ENCODE results near the gene TAF1C. TPM values are rescaled to one million over a fixed set of nuclear protein-coding genes. Genes with fewer than 3 reads are reported as not detected.

TAF1C gene
- total RNA-seq, 3 donors from 2014 or later (not counting 1 experiment from before 2014, with no cell fraction given) = 89.0 to 97.7 (median 91.9) TPM

DNA sequence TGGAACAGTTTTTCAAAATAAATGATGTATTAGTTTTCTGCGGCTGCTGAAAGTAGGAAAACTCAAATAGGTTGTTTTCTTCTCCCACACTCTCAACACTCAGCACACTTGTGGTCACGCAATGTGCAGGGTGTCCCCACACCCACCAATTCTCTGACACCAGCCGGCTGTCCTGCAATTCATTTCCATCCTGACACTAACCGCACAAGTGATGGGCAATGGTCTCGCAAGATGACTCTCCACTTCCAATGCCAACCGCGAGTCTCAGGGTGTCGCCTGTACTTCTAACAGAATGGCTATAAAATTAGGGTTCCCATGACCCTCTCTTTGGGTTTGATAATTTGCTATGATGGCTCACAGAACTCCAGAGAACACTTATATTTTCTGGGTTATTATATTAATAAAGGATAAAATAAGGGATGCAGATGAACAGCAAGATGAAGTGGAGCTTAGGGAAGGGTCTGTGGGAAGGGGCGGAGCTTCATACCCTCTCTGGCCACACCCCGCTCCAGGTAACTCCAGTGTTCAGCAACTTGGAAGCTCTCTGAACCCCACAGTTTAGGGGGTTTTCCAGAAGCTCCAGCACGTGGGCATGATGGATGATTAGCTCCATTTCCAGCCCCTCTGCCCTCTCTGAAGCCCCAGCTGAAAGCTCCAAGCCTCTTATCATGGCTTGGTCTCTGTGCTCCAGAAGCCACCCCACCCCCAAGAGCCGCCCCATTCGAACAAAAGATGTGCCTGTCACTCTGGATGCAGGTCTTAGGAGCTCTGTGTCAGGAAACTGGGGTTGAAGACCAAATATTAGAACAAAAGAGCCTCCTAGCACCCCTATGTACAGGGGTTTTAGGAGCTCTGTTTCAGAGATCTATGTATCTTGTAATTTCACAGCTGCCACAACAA is 19.8 kb downstream of the TAF1C start:
- H3K36me3 ChIP-seq (ENCODE audit: control insufficient read depth, insufficient read depth, low read length) = no peaks in the 10 kb centered on the region
- no peaks in the 10 kb centered on the region for H3K4me1 ChIP-seq (ENCODE audit: control insufficient read depth, insufficient read depth, low read length)
- no peak for DNase-seq
- Mint-ChIP-seq H3K36me3 (no peaks in the 10 kb centered on the region), H3K27me3 (ENCODE audit: low read depth in 2 of 2) (peaks cover 18 to 26% of the 10 kb centered on the region in 2 donors), H3K4me1 (no peaks in the 10 kb centered on the region), H3K4me3 (no peak overlapping the region), H3K9me3 (no peaks in the 10 kb centered on the region), H3K27ac (no peak overlapping the region)
- TF ChIP-seq, protein P1, sequence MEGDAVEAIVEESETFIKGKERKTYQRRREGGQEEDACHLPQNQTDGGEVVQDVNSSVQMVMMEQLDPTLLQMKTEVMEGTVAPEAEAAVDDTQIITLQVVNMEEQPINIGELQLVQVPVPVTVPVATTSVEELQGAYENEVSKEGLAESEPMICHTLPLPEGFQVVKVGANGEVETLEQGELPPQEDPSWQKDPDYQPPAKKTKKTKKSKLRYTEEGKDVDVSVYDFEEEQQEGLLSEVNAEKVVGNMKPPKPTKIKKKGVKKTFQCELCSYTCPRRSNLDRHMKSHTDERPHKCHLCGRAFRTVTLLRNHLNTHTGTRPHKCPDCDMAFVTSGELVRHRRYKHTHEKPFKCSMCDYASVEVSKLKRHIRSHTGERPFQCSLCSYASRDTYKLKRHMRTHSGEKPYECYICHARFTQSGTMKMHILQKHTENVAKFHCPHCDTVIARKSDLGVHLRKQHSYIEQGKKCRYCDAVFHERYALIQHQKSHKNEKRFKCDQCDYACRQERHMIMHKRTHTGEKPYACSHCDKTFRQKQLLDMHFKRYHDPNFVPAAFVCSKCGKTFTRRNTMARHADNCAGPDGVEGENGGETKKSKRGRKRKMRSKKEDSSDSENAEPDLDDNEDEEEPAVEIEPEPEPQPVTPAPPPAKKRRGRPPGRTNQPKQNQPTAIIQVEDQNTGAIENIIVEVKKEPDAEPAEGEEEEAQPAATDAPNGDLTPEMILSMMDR (IDR thresholded peaks at IDR 0.05) = no peak
- intact Hi-C loops (cut with micrococcal nuclease) = no loop called here
- H3K4me3 ChIP-seq (ENCODE audit: low read length) = no peak overlapping the region
- H3K27me3 ChIP-seq (ENCODE audit: control insufficient read depth, insufficient read depth, low read length) = no peaks in the 10 kb centered on the region
- H3K9me3 ChIP-seq (ENCODE audit: control insufficient read depth, insufficient read depth, low read length) = no peaks in the 10 kb centered on the region
- WGBS (ENCODE audit: insufficient coverage) = 64% methylated on average over 11 of the region's 13 CpGs
- no peak overlapping the region for H3K27ac ChIP-seq (ENCODE audit: low read length)
- ATAC-seq = no peak

GRCh38 chr16:84165746-84166145 is 21.1 kb downstream of the TAF1C start:
- H3K9me3 ChIP-seq (ENCODE audit: control insufficient read depth, insufficient read depth, low read length) = no peaks in the 10 kb centered on the region
- H3K27me3 ChIP-seq (ENCODE audit: control insufficient read depth, insufficient read depth, low read length) = no peaks in the 10 kb centered on the region
- no peak overlapping the region for H3K27ac ChIP-seq (ENCODE audit: low read length)
- no peak overlapping the region for H3K4me3 ChIP-seq (ENCODE audit: low read length)
- H3K27ac Mint-ChIP-seq = no peak overlapping the region
- H3K27me3 Mint-ChIP-seq (ENCODE audit: low read depth in 2 of 2) = peaks cover 21 to 33% of the 10 kb centered on the region in 2 donors
- intact Hi-C loops (cut with micrococcal nuclease) = no loop called here
- H3K36me3 Mint-ChIP-seq = no peaks in the 10 kb centered on the region
- no peak for ATAC-seq
- WGBS (ENCODE audit: insufficient coverage) = 95% methylated on average over 7 of the region's 7 CpGs
- DNase-seq = no peak
- no peaks in the 10 kb centered on the region for H3K4me1 Mint-ChIP-seq
- H3K36me3 ChIP-seq (ENCODE audit: control insufficient read depth, insufficient read depth, low read length) = no peaks in the 10 kb centered on the region
- no peak overlapping the region for H3K4me3 Mint-ChIP-seq
- TF ChIP-seq, protein P1 (IDR thresholded peaks at IDR 0.05) = no peak
- no peaks in the 10 kb centered on the region for H3K9me3 Mint-ChIP-seq
- H3K4me1 ChIP-seq (ENCODE audit: control insufficient read depth, insufficient read depth, low read length) = no peaks in the 10 kb centered on the region

DNA sequence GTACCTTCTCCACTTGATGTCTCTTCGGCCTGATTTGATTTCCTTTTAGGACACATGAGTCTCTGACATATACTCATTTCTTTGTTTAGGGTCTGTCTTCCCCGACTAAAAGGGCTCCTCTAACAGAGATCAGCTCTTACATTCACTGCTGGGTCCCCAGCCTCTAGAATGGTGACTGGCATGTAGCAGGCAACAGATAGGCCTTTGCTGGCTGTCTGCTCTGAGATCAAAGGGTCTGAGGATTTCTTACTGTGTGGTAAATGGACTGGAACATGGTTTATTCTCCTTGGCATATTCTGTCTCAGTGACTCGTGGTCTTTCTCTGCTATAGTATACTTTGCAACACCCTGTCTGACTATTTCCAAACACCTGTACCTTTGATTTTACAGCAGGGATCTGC is 25.1 kb downstream of the TAF1C start:
- Mint-ChIP-seq H3K9me3 (no peaks in the 10 kb centered on the region), H3K27me3 (ENCODE audit: low read depth in 2 of 2) (peaks cover 21 to 49% of the 10 kb centered on the region in 2 donors), H3K27ac (no peak overlapping the region), H3K36me3 (no peaks in the 10 kb centered on the region), H3K4me3 (no peak overlapping the region), H3K4me1 (no peaks in the 10 kb centered on the region)
- Histone ChIP-seq H3K27me3 (ENCODE audit: control insufficient read depth, insufficient read depth, low read length) (no peaks in the 10 kb centered on the region), H3K27ac (ENCODE audit: low read length) (no peak overlapping the region), H3K36me3 (ENCODE audit: control insufficient read depth, insufficient read depth, low read length) (no peaks in the 10 kb centered on the region), H3K4me3 (ENCODE audit: low read length) (no peak overlapping the region), H3K9me3 (ENCODE audit: control insufficient read depth, insufficient read depth, low read length) (no peaks in the 10 kb centered on the region), H3K4me1 (ENCODE audit: control insufficient read depth, insufficient read depth, low read length) (no peaks in the 10 kb centered on the region)
- intact Hi-C loops (cut with micrococcal nuclease) = no loop called here
- ATAC-seq (no peak), DNase-seq (no peak)
- 57% methylated on average over 3 of the region's 3 CpGs for WGBS (ENCODE audit: insufficient coverage)
- TF ChIP-seq, protein P1 (IDR thresholded peaks at IDR 0.05) = no peak

Measured in natural killer cell (primary cell).